Right cardiac atrium (tissue), 5 donors: ENCODE results near the gene IL9R. TPM values are rescaled to one million over a fixed set of nuclear protein-coding genes. Genes with fewer than 3 reads are reported as not detected.
"Not testable (repeated sequence)": the region's sequence is repeated elsewhere in the genome, so short reads cannot be mapped to it uniquely, and the experiment has no call there.

Experiments
- ATAC-seq, 2 donors: fragments of 200-7000 bp; cut with Tn5 transposase; one replicate each; pipeline versions ENCODE4 v1.8.0 to v1.9.1; 2020; ENCODE audit warnings: moderate library complexity in 2 of 2, mild to moderate bottlenecking in 1 of 2
- DNase-seq, 3 donors: peaks; one replicate each; pipeline ENCODE4 v3.0.0-alpha.2; 2020
- H3K27ac ChIP-seq: one replicate; pipeline ENCODE4 v1.5.1; 2013; ENCODE audit warnings: mild to moderate bottlenecking, low read length, control low read depth, moderate library complexity
- H3K27me3 ChIP-seq: one replicate; pipeline ENCODE4 v1.6.1; 2013; ENCODE audit not compliant: control insufficient read depth, insufficient read depth
- H3K4me1 ChIP-seq: one replicate; pipeline ENCODE4 v1.6.1; 2013; ENCODE audit warnings: low read length; ENCODE audit not compliant: control insufficient read depth, insufficient read depth
- H3K4me3 ChIP-seq: one replicate; pipeline ENCODE4 v1.5.1; 2013; ENCODE audit warnings: low read length, control low read depth
- H3K9me3 ChIP-seq: one replicate; pipeline ENCODE4 v1.6.1; 2013; ENCODE audit warnings: low read length; ENCODE audit not compliant: control insufficient read depth
- WGBS: extraction: QIAGEN DNeasy Blood & Tissue Kit; methylation state at CpG from one replicate; pipeline ENCODE4 v1.1.7; 2013; 5-methylcytosine and 5-hydroxymethylcytosine counted together
- intact Hi-C, 4 donors: fragments of 100-400 bp; cut with DNase I; formaldehyde crosslinking; loops; one replicate each; pipeline versions ENCODE4 v1.11.0 to v1.14.0; 2022 to 2023
- polyA plus RNA-seq: library from polyadenylated mRNA; stranded (reverse); fragments of 200-250 nt; gene quantifications from one replicate; pipeline ENCODE4 v1.2.3, GENCODE V29; 2013
- total RNA-seq, 4 donors: library from RNA; stranded (reverse); fragmentation: NEBNext Ultra II Directional; extraction: Animal tissue kit (Norgen Biotek cat#: 25700); gene quantifications; one replicate each; pipeline ENCODE4 v1.2.1, GENCODE V29; 2021
- donor health status: healthy with polysubstance abuse.
- donor health status: DM: no; HTN: yes; CAD: no.
- donor health status: DM: no; HTN: no; CAD: no.
- donor health status: DM: no; HTN: yes; CAD: no; lungs with severe emphysema.
- donor health status: DM: yes; HTN: yes; CAD: no.

The IL9R gene
- total and polyA plus RNA-seq, 5 donors, result 0.05 to 0.11 TPM; not detected in 3

DNA sequence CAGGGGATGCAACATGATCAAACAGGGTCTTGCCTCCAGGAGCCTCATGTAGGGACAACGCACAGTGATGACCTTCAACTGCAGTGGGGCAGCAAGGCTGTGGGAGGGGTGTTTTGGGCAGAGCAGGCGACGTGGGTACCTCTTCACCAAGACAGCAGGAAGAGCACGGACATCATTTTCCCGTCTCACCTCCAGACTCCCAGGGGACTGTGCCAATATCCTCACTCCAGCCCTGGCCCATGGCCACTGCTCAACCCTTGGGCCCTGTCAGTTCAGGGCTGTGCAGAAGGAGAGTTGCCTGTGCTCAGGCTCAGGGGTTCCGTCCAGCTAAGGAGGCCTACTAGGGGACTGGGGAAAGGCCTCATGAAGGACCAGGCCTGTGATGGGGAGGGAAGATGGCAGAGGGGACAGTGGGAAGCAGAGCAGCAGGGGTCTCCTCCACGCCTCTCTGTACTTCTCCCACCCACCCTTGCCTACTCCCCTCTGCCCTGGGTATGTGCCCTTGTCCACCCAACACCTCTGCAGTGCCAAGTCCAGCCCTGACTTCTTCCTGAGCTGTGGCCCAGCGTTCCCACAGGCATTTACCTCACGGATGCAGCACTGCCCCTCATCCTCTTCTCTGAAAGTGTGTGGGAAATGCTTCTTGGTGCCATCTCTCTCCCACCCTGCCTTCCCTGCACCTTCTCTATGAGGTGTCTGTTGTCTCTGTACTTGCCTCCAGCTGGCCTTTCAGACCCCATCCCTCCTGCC lies 1.4 kb downstream of the IL9R start:
- Histone ChIP-seq H3K9me3 (no peaks in the 10 kb centered on the region), H3K27me3 (no peaks in the 10 kb centered on the region), H3K4me3 (no peak overlapping the region), H3K27ac (no peak overlapping the region), H3K4me1 (no peaks in the 10 kb centered on the region)
- DNase-seq (no peak), ATAC-seq (no peak)
- intact Hi-C loops, result no loop called here
- WGBS, result 75% methylated on average over 9 of the region's 9 CpGs

DNA sequence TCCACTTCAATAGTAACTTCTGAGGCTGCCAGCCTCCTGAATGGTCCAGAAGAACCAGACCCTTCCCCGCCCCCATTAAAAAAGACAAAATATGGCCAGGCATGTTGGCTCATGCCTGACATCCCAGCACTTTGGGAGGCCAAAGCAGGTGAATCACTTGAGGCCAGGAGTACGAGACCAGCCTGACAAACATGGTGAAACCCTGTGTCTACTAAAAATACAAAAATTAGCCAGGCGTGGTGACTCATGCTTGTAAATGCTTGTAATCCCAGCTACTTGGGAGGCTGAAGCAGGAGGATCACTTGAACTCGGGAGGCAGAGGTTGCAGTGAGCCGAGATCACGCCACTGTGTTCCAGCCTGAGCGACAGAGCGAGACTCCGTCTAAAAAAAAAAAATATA lies 2.3 kb downstream of the IL9R start:
- H3K4me3 ChIP-seq, H3K27me3 ChIP-seq, ATAC-seq, intact Hi-C loops, DNase-seq, H3K9me3 ChIP-seq, H3K27ac ChIP-seq, H3K4me1 ChIP-seq: not testable (repeated sequence)
- 82% methylated on average over 9 of the region's 9 CpGs for WGBS

DNA sequence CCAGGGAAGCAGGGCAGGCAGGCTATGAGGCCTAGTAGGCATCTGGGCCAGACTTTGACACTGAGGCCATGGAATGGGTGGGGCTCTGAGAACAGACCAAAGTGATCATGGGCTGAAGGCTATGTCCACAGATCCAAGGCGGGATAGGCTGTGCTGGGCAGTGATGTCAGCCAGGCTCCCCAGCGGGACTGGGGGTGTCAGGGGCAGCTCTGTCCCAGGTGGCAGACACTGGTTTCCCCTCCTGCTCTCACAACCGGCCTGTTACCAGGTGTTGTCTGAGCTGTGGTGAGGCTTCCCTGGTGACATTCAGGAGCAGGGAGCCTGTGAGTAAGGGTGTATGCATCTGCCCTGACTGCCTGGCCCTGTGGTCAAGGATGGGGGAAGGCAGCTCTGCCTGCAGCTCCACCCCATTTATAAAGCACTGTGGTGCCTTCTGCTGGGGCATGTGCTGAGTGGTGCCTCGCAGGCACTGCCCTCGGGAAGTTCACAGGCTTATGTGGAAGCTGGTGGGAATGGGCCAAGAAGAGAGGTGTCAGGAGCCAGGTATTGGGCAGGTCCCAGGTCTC lies 2.9 kb downstream of the IL9R start:
- Histone ChIP-seq H3K4me3 (no peak overlapping the region), H3K27ac (no peak overlapping the region), H3K9me3 (no peaks in the 10 kb centered on the region), H3K27me3 (no peaks in the 10 kb centered on the region), H3K4me1 (no peaks in the 10 kb centered on the region)
- intact Hi-C loops, result no loop called here
- DNase-seq (no peak), ATAC-seq (no peak)
- WGBS, result 76% methylated on average over 5 of the region's 5 CpGs

DNA sequence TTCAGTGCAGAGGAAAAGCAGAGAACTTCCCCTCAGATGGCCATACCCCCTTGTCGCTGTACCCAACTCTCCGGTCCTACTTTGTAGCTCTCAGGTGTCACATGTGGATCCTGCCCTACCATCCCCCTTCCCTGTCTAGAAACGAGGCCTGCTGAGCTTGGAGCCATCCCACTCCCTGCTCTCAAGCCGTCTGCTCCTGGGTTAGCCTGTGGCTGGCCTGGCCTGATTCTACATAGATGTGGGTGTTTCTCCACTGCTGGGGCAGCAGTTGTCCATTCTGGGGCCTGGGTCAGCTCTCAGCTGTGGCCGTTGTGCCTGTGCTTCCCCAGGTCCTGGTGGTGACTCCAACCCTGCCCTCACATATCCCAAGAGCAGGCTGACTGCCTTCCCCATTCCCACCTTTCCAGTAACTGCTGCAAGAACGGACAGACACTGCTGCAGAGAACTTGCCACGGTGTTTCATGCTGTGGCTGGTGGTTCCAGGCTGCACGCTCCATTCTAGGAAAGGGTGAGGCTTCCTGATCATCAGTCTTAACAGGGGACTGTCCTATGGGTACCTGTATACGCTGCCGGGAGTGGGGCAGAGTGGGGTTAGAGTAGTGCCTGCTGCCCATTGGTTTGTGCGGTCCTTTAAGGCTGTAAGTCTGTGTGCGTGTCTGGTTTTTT lies 3.6 kb downstream of the IL9R start:
- no peaks in the 10 kb centered on the region for H3K27me3 ChIP-seq
- intact Hi-C loops, result no loop called here
- no peak overlapping the region for H3K27ac ChIP-seq
- H3K9me3 ChIP-seq, result no peaks in the 10 kb centered on the region
- DNase-seq (no peak), ATAC-seq (no peak)
- WGBS, result 69% methylated on average over 12 of the region's 12 CpGs
- H3K4me3 ChIP-seq, result no peak overlapping the region
- H3K4me1 ChIP-seq, result no peaks in the 10 kb centered on the region

DNA sequence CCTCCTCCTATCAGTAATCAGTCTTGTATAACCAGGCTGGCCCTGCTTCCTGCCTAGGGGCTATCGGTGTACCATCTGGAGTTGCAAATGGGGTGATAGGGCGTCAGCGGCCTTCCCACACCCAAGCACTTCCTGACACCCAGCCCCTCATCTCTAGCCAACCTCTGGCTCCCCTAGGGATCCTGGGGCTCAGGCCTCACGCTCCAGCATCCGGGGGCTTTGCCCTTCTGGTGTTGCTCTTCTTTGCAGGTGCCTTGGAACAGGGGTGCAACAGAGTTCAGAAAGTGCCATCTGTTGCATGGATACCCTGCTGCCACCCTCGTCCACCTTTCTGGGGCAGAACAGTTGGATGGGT lies 4.1 kb downstream of the IL9R start:
- Histone ChIP-seq H3K27me3 (no peaks in the 10 kb centered on the region), H3K4me3 (no peak overlapping the region), H3K27ac (no peak overlapping the region), H3K4me1 (no peaks in the 10 kb centered on the region), H3K9me3 (no peaks in the 10 kb centered on the region)
- WGBS, result 57% methylated on average over 6 of the region's 6 CpGs
- DNase-seq (no peak), ATAC-seq (no peak)
- intact Hi-C loops, result no loop called here

DNA sequence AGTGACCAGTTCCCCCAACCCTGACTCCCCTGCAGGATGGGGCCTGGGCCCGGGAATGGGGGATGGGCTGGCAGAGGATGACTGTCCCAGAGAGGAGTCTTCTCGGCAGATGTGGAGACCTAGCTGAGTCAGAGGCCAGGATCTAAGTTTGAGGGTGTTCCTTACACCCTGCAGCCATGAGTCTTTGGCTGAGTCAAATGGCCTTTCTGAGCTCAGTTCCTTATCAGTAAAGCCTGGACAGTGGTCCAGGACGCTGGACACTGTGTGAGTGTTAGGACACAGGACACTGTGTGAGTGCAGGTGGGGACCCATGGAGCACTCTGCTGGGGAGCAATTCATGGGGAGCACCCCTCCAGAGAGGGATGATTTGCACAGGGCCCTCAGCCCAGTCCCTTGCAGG lies 5.0 kb downstream of the IL9R start:
- 65% methylated on average over 3 of the region's 3 CpGs for WGBS
- Histone ChIP-seq H3K4me3 (no peak overlapping the region), H3K27me3 (no peaks in the 10 kb centered on the region), H3K9me3 (no peaks in the 10 kb centered on the region), H3K27ac (no peak overlapping the region), H3K4me1 (no peaks in the 10 kb centered on the region)
- ATAC-seq (no peak), DNase-seq (no peak)
- intact Hi-C loops, result no loop called here

DNA sequence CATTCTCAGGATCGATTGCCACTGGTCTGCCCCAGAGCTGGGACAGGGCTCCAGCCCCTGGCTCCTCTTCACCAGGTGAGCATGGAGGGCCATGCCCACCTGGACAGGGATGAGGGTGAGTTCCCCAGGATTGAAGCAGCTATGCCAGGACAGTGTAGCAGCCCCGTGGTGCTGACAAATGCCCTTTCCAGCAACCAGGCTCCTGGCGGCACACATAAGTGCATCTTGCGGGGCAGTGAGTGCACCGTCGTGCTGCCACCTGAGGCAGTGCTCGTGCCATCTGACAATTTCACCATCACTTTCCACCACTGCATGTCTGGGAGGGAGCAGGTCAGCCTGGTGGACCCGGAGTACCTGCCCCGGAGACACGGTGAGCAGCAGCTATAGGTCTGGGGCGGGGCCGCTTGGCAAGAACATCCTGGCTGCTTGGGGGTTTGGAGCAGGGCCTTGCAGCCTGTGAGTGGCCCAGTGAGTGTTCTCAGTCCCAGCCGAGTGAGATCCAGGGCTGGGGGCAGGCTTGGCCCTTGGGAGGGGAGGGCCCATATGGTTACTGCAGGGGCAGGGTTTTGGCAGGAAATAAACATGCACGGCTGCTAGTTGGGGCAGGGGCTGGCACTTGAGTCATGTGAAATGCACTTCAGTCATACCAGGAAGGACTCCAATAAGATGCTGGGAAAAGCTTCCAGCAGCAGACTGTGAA lies 6.1 kb downstream of the IL9R start:
- Histone ChIP-seq H3K9me3 (no peaks in the 10 kb centered on the region), H3K27me3 (no peaks in the 10 kb centered on the region), H3K4me3 (no peak overlapping the region), H3K27ac (no peak overlapping the region), H3K4me1 (no peaks in the 10 kb centered on the region)
- ATAC-seq (no peak), DNase-seq (no peak)
- intact Hi-C loops, result no loop called here
- WGBS, result 79% methylated on average over 14 of the region's 14 CpGs

DNA sequence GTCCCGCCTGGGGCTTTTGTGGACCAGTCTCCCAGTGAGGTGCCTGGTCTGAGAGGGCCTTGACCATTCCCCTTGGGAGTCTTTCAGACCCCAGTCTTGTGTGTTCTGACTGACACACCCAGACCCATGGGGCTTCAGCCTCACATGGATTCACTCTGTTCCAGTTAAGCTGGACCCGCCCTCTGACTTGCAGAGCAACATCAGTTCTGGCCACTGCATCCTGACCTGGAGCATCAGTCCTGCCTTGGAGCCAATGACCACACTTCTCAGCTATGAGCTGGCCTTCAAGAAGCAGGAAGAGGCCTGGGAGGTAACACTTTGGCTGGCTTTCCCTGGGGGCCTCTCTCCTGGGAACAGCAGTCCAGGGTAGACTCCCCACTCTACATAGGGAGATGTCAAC lies 6.8 kb downstream of the IL9R start:
- no peak overlapping the region for H3K4me3 ChIP-seq
- intact Hi-C loops, result no loop called here
- ATAC-seq, result no peak

DNA sequence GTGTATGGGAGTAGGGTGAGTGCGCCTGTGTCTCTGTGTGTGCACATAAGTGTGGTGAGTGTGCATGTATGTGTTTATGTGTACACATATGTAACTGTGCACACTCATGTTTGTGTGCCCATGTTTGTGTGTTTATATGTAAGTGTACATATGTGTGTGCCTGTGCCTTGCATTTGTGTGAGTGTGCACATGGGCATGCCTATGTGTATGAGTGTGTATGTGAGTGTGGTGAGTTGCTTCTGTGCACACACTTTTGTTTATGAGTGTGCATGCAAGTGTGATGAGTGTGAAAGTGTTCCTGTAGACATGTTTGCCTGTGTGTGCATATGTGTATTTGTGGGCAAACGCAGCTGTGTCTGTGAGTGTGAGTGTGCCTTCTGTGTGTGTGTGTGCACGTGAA lies 7.2 kb downstream of the IL9R start:
- no peak for ATAC-seq
- intact Hi-C loops, result no loop called here
- WGBS, result 81% methylated on average over 3 of the region's 3 CpGs

More for the DNA sequence above, 6.8 kb downstream of the IL9R start:
- Histone ChIP-seq H3K27ac (no peak overlapping the region), H3K9me3 (no peaks in the 10 kb centered on the region), H3K4me1 (no peaks in the 10 kb centered on the region), H3K27me3 (no peaks in the 10 kb centered on the region)
- 65% methylated on average over 2 of the region's 2 CpGs for WGBS
- DNase-seq, result no peak

DNA sequence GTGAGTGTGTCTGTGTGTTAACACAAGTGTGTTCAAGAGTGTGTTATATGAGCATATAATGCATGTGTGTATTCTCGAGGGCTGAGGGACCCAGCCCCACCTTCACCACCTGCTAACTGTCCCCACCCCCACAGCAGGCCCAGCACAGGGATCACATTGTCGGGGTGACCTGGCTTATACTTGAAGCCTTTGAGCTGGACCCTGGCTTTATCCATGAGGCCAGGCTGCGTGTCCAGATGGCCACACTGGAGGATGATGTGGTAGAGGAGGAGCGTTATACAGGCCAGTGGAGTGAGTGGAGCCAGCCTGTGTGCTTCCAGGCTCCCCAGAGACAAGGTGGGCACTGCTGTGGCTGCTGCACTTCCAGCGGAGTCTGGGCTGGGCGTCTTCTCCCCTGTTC lies 7.6 kb downstream of the IL9R start:
- no peak overlapping the region for H3K27ac ChIP-seq
- 63% methylated on average over 6 of the region's 6 CpGs for WGBS
- no peak for DNase-seq
- ATAC-seq, result no peak
- intact Hi-C loops, result no loop called here
- no peaks in the 10 kb centered on the region for H3K27me3 ChIP-seq
- H3K9me3 ChIP-seq, result no peaks in the 10 kb centered on the region
- H3K4me1 ChIP-seq, result no peaks in the 10 kb centered on the region
- H3K4me3 ChIP-seq, result no peak overlapping the region

More for the DNA sequence above, 7.2 kb downstream of the IL9R start:
- no peak overlapping the region for H3K4me3 ChIP-seq
- no peaks in the 10 kb centered on the region for H3K9me3 ChIP-seq
- H3K27ac ChIP-seq, result no peak overlapping the region
- no peak for DNase-seq
- H3K4me1 ChIP-seq, result no peaks in the 10 kb centered on the region
- H3K27me3 ChIP-seq, result no peaks in the 10 kb centered on the region

DNA sequence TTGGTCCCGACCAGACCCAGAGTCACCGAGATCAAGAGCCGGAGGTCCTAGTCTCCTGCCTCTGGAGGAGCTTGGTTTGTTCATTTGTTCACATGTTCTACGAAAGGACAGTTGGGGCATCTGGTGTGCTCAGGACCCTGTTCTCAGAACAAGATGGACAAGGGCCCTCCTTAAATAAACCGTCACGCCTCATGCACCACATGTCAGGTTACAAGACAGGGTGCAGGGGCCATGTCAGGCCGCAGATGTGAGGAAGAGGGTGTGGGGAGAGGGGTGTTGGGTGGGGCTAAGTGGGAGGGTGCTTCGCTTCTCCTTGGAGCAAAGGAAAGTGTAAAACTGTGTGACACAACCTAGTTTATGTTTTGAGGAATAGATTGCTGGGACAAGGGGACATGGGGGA lies 9.0 kb downstream of the IL9R start:
- H3K27me3 ChIP-seq, H3K9me3 ChIP-seq, H3K27ac ChIP-seq, H3K4me3 ChIP-seq, intact Hi-C loops, DNase-seq, H3K4me1 ChIP-seq, ATAC-seq: not testable (repeated sequence)
- 76% methylated on average over 8 of the region's 8 CpGs for WGBS
